Spleen (tissue), 11 donors: ENCODE results near the gene TMTC4. TPM values are rescaled to one million over a fixed set of nuclear protein-coding genes. Genes with fewer than 3 reads are reported as not detected.

Experiments used
- DNase-seq: peaks from one replicate; pipeline ENCODE4 v3.0.0-alpha.2; 2020
- H3K27ac ChIP-seq, 8 donors: fragments of 200-600 bp; sonication (generic) in 7 of 8; 1 replicate in 4 of 8; 2 replicates in 4 of 8; pipeline versions ENCODE4 v1.5.0 to v1.8.0; 2016 to 2021; ENCODE audit warnings: inconsistent platforms in 4 of 8, mild to moderate bottlenecking in 4 of 8, moderate library complexity in 1 of 8
- H3K27me3 ChIP-seq, 7 donors: fragments of 200-600 bp; sonication (generic) in 6 of 7; replicated peaks in 1 of 7; 1 replicate in 4 of 7; 2 replicates in 3 of 7; pipeline versions ENCODE4 v1.5.0 to v1.8.0; 2016 to 2021; ENCODE audit warnings: inconsistent platforms in 3 of 7, mild to moderate bottlenecking in 1 of 7
- H3K36me3 ChIP-seq, 6 donors: fragments of 200-600 bp; sonication (generic) in 5 of 6; 1 replicate in 4 of 6; 2 replicates in 2 of 6; pipeline versions ENCODE4 v1.5.0 to v1.8.0; 2016 to 2021; ENCODE audit warnings: inconsistent platforms in 2 of 6
- H3K4me1 ChIP-seq, 6 donors: fragments of 200-600 bp; sonication (generic) in 5 of 6; 1 replicate in 3 of 6; 2 replicates in 3 of 6; pipeline versions ENCODE4 v1.5.0 to v1.8.0; 2016 to 2021; ENCODE audit warnings: inconsistent platforms in 3 of 6
- H3K4me3 ChIP-seq, 8 donors: fragments of 200-600 bp; sonication (generic) in 7 of 8; 1 replicate in 4 of 8; 2 replicates in 4 of 8; pipeline versions ENCODE4 v1.5.0 to v1.8.0; 2016 to 2021; ENCODE audit warnings: inconsistent platforms in 4 of 8, mild to moderate bottlenecking in 4 of 8, moderate library complexity in 2 of 8
- H3K9me3 ChIP-seq, 8 donors: fragments of 200-600 bp; sonication (generic) in 7 of 8; 1 replicate in 4 of 8; 2 replicates in 4 of 8; pipeline versions ENCODE4 v1.5.0 to v1.8.0; 2016 to 2021; ENCODE audit warnings: inconsistent platforms in 4 of 8
- POLR2A ChIP-seq, 3 donors: fragments of 450-650 bp; IDR thresholded peaks; one replicate each; pipeline ENCODE4 v1.5.1; 2017; ENCODE audit warnings: antibody characterized with exemption in 3 of 3, mild to moderate bottlenecking in 1 of 3
- POLR2AphosphoS5 ChIP-seq, 3 donors: sonication (generic); formaldehyde crosslinking; IDR thresholded peaks; one replicate each; pipeline ENCODE4 v1.5.1; 2017; ENCODE audit warnings: antibody characterized with exemption in 3 of 3
- WGBS, 5 donors: extraction: QIAGEN DNeasy Blood & Tissue Kit in 3 of 5; methylation state at CpG; one replicate each; pipeline versions ENCODE4 v1.1.5 to v1.1.7; 2013 to 2018; 5-methylcytosine and 5-hydroxymethylcytosine counted together
- intact Hi-C: fragments of 100-400 bp; cut with DNase I; formaldehyde crosslinking; loops from one replicate; pipeline ENCODE4 v1.15.0; 2023; ENCODE audit warnings: low total_unique reads
- polyA plus RNA-seq, 3 donors: library from polyadenylated mRNA; stranded (reverse); fragments of 200-250 nt; gene quantifications; one replicate each; pipeline ENCODE4 v1.2.1, GENCODE V29; 2013
- total RNA-seq, 7 donors: library from RNA; depleted of rRNA in 3 of 7; stranded (reverse); fragments of >200 nt in 3 of 7; fragmentation: NEBNext Ultra II Directional in 4 of 7; extraction: Animal tissue kit (Norgen Biotek cat#: 25700) in 4 of 7; gene quantifications; one replicate each; pipeline versions ENCODE4 v1.1.0 to v1.2.1, GENCODE V29; 2016 to 2021
- TF ChIP-seq, protein P1 (sequence below), 11 experiments: fragments of 200-600 bp in 7 of 11; fragments of 450-650 bp in 4 of 11; sonication (generic) in 4 of 11; IDR thresholded peaks in 8 of 11; conservative IDR thresholded peaks in 3 of 11; 1 replicate in 7 of 11; 2 replicates in 4 of 11; pipeline versions ENCODE4 v1.4.0 to v1.8.0; 2016 to 2021; ENCODE audit warnings: antibody characterized with exemption in 11 of 11, inconsistent platforms in 4 of 11, mild to moderate bottlenecking in 1 of 11
- donor health status: healthy with polysubstance abuse.
- donor health status: DM: no; HTN: no; CAD: no; lungs with moderate emphysema.
- donor health status: DM: no; HTN: no; CAD: no.
- donor health status: Bipolar disorder and iron deficiency.
- donor health status: healthy.
- donor health status: DM: no; HTN: no; CAD: no.
- donor health status: DM: yes; HTN: yes; CAD: no.

The TMTC4 gene
- total and polyA plus RNA-seq, 10 donors, result 3.7 to 17.7 (median 12.1) TPM

DNA sequence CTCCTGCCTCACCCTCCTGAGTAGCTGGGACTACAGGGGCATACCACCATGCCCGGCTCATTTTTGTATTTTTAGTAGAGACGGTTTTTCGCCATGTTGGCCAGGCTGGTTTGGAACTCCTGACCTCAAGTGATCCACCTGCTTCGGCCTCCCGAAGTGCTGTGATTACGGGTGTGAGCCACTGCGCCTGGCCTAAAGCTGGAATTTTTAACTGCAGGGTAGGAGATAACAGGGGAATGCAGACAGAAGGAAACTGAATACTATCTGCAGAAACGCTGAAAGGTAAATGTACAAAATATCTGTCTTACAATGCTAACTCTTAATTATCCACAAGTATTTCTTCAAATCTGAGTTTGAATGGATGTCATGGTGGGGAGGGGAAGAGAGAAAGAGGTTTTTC lies 13.8 kb downstream of the TMTC4 start:
- H3K27ac ChIP-seq, result no peak overlapping the region
- intact Hi-C loops, result no loop called here
- peaks cover 6 to 22% (median 14%) of the 10 kb centered on the region in 6 donors for H3K4me1 ChIP-seq
- DNase-seq, result no peak
- H3K27me3 ChIP-seq, result no peaks in the 10 kb centered on the region
- peaks cover 0 to 96% (median 46%) of the 10 kb centered on the region in 6 donors for H3K36me3 ChIP-seq
- TF ChIP-seq, protein P1, sequence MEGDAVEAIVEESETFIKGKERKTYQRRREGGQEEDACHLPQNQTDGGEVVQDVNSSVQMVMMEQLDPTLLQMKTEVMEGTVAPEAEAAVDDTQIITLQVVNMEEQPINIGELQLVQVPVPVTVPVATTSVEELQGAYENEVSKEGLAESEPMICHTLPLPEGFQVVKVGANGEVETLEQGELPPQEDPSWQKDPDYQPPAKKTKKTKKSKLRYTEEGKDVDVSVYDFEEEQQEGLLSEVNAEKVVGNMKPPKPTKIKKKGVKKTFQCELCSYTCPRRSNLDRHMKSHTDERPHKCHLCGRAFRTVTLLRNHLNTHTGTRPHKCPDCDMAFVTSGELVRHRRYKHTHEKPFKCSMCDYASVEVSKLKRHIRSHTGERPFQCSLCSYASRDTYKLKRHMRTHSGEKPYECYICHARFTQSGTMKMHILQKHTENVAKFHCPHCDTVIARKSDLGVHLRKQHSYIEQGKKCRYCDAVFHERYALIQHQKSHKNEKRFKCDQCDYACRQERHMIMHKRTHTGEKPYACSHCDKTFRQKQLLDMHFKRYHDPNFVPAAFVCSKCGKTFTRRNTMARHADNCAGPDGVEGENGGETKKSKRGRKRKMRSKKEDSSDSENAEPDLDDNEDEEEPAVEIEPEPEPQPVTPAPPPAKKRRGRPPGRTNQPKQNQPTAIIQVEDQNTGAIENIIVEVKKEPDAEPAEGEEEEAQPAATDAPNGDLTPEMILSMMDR (IDR thresholded peaks at IDR 0.05 in 8 of 11, conservative IDR thresholded peaks at IDR 0.05 in 3 of 11), result no peak
- no peak for TF ChIP-seq POLR2A (IDR thresholded peaks at IDR 0.05)
- no peak for TF ChIP-seq POLR2AphosphoS5 (IDR thresholded peaks at IDR 0.05)
- WGBS, 5 donors, result 84 to 97% (median 87%) methylated on average over 8 of the region's 8 CpGs
- H3K4me3 ChIP-seq, result no peak overlapping the region
- H3K9me3 ChIP-seq, result no peaks in the 10 kb centered on the region

DNA sequence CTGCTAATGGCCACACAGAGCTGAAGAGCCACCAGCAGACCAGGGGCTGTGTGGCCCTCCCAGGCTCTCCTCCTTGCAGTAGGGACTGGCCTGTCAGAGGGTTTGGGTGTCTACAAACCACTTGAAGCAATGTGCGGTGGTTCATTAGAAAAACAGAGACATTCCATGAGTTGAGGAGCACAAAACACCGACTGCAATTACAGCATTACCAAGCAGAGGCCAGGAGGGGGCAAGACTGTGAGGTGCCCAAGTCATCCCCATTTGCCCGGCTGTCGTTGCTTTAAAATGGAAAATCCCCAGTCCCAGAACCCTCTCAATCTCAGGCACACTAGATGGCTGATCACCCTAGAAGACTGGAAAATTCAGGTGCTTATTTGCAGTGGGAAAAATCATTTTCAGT lies 15.0 kb downstream of the TMTC4 start:
- H3K27me3 ChIP-seq, result no peaks in the 10 kb centered on the region
- 93 to 97% (median 96%) methylated on average over 4 of the region's 4 CpGs for WGBS, 5 donors
- H3K9me3 ChIP-seq, result no peaks in the 10 kb centered on the region
- intact Hi-C loops, result no loop called here
- peaks cover 6 to 22% (median 14%) of the 10 kb centered on the region in 6 donors for H3K4me1 ChIP-seq
- no peak overlapping the region for H3K4me3 ChIP-seq
- peaks cover 0 to 95% (median 40%) of the 10 kb centered on the region in 6 donors for H3K36me3 ChIP-seq
- DNase-seq, result no peak
- TF ChIP-seq, protein P1 (IDR thresholded peaks at IDR 0.05 in 8 of 11, conservative IDR thresholded peaks at IDR 0.05 in 3 of 11), result no peak
- TF ChIP-seq POLR2AphosphoS5 (IDR thresholded peaks at IDR 0.05) (no peak), POLR2A (IDR thresholded peaks at IDR 0.05) (no peak)
- no peak overlapping the region for H3K27ac ChIP-seq

DNA sequence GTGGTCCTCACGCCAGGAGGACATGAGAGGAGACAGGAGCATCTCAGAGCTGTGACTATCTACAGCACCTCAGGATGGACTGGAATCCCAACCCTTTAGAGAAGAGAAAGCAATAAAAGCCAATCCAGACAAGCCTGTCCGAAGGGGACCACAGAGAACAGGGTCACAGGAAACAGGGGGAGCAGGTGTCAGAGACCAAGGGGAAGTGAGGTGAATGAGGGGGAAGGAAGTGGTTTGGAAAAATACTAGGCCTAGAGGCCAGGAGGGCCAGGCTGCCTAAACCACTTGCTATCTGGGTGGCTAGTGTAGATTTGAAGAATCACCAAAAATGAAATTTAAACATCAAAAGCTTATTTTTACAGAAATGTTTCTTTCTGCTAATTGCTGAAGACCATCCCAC lies 16.2 kb downstream of the TMTC4 start:
- H3K9me3 ChIP-seq, result no peaks in the 10 kb centered on the region
- intact Hi-C loops, result no loop called here
- no peak overlapping the region for H3K27ac ChIP-seq
- WGBS, 5 donors, result 28 to 37% (median 34%) methylated on average over 2 of the region's 2 CpGs
- no peaks in the 10 kb centered on the region for H3K27me3 ChIP-seq
- peaks cover 0 to 90% (median 30%) of the 10 kb centered on the region in 6 donors for H3K36me3 ChIP-seq
- peaks cover 6 to 22% (median 14%) of the 10 kb centered on the region in 6 donors for H3K4me1 ChIP-seq
- no peak overlapping the region for H3K4me3 ChIP-seq
- TF ChIP-seq POLR2AphosphoS5 (IDR thresholded peaks at IDR 0.05) (peak in 1 of 3 donors; percentile 38), POLR2A (IDR thresholded peaks at IDR 0.05) (no peak)
- TF ChIP-seq, protein P1 (IDR thresholded peaks at IDR 0.05 in 8 of 11, conservative IDR thresholded peaks at IDR 0.05 in 3 of 11), result no peak
- DNase-seq, result no peak

DNA sequence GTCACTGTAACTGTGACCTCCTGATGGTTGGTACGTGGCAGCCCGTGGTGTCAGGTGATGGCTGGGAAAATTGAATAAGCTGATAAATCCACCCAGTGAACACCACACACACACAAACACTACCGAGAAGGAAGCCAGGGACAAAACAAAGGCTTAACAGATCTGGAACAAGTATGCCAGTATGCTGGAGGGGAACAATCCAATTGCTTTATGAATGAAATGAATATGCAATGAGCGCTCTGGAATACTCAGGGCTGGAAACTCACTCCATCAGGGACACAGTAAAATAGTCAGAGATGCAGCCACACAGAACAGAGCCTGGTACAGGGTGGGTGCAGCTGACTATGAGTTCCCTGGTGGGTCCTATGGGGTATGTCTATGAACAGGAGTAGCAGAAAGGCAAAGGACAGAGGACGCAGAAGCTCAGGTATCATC lies 16.7 kb downstream of the TMTC4 start:
- H3K36me3 ChIP-seq, result peaks cover 0 to 89% (median 26%) of the 10 kb centered on the region in 6 donors

More for the DNA sequence above, 16.7 kb downstream of the TMTC4 start:
- DNase-seq, result no peak
- no peaks in the 10 kb centered on the region for H3K9me3 ChIP-seq
- intact Hi-C loops, result no loop called here
- 93 to 96% (median 96%) methylated on average over 5 of the region's 5 CpGs for WGBS, 5 donors
- no peaks in the 10 kb centered on the region for H3K27me3 ChIP-seq
- no peak overlapping the region for H3K27ac ChIP-seq
- TF ChIP-seq, protein P1 (IDR thresholded peaks at IDR 0.05 in 8 of 11, conservative IDR thresholded peaks at IDR 0.05 in 3 of 11), result no peak
- TF ChIP-seq POLR2AphosphoS5 (IDR thresholded peaks at IDR 0.05) (no peak), POLR2A (IDR thresholded peaks at IDR 0.05) (no peak)
- H3K4me3 ChIP-seq, result no peak overlapping the region
- H3K4me1 ChIP-seq, result peaks cover 6 to 22% (median 14%) of the 10 kb centered on the region in 6 donors
